Mucosa of descending colon (tissue), 3 donors: ENCODE data around the gene KRTAP5-1. TPM values are rescaled to one million over a fixed set of nuclear protein-coding genes. Genes with fewer than 3 reads are reported as not detected.
"Not testable (repeated sequence)": the region's sequence is repeated elsewhere in the genome, so short reads cannot be mapped to it uniquely, and the experiment has no call there.

ENCODE experiments used
- ATAC-seq: fragments of 200-7000 bp; cut with Tn5 transposase; one replicate; pipeline ENCODE4 v1.9.1; 2020; ENCODE audit warnings: mild to moderate bottlenecking, moderate library complexity
- DNase-seq, 3 donors: peaks; one replicate each; pipeline ENCODE4 v3.0.0-alpha.2; 2020
- H3K36me3 ChIP-seq: fragments of 200-600 bp; one replicate; pipeline ENCODE4 v1.8.0; 2021; ENCODE audit warnings: low read depth, mild to moderate bottlenecking
- H3K4me1 ChIP-seq: fragments of 200-600 bp; one replicate; pipeline ENCODE4 v1.8.0; 2021; ENCODE audit warnings: low read depth, mild to moderate bottlenecking
- H3K4me3 ChIP-seq: fragments of 200-600 bp; one replicate; pipeline ENCODE4 v1.8.0; 2021; ENCODE audit warnings: mild to moderate bottlenecking
- H3K9me3 ChIP-seq: fragments of 200-600 bp; one replicate; pipeline ENCODE4 v1.8.0; 2021; ENCODE audit warnings: mild to moderate bottlenecking
- CTCF ChIP-seq: fragments of 200-600 bp; IDR thresholded peaks from one replicate; pipeline ENCODE4 v1.8.0; 2022; ENCODE audit warnings: antibody characterized with exemption, mild to moderate bottlenecking
- intact Hi-C, 2 donors: fragments of 100-400 bp; cut with DNase I in 1 of 2; cut with micrococcal nuclease in 1 of 2; formaldehyde crosslinking; loops; one replicate each; pipeline versions ENCODE4 v1.11.0 to v1.11.1; 2022; cut with DNase I, micrococcal nuclease
- total RNA-seq, 3 donors: library from RNA; stranded (reverse); fragmentation: NEBNext Ultra II Directional in 2 of 3; extraction: Animal tissue kit (Norgen Biotek cat#: 25700) in 2 of 3; gene quantifications; one replicate each; pipeline versions ENCODE4 v1.2.1 to v1.2.4, GENCODE V29; 2021 to 2023
- donor health status: DM: no; HTN: no; CAD: no; lungs with moderate emphysema.
- donor health status: DM: no; HTN: no; CAD: no.
- donor health status: DM: no; HTN: yes; CAD: no.

KRTAP5-1 gene
- total RNA-seq, 3 donors from 2014 or later: not detected

- H3K9me3 ChIP-seq: no peaks in the 10 kb centered on the region
- no peaks in the 10 kb centered on the region for H3K4me1 ChIP-seq
- no peak for DNase-seq
- H3K4me3 ChIP-seq: no peak overlapping the region
- no peak for ATAC-seq
- no peaks in the 10 kb centered on the region for H3K36me3 ChIP-seq
- intact Hi-C loops: no loop called here
- no peak for TF ChIP-seq CTCF
Measured at GRCh38 chr11:1604711-1605110, 19.6 kb upstream of the KRTAP5-1 start.

DNA sequence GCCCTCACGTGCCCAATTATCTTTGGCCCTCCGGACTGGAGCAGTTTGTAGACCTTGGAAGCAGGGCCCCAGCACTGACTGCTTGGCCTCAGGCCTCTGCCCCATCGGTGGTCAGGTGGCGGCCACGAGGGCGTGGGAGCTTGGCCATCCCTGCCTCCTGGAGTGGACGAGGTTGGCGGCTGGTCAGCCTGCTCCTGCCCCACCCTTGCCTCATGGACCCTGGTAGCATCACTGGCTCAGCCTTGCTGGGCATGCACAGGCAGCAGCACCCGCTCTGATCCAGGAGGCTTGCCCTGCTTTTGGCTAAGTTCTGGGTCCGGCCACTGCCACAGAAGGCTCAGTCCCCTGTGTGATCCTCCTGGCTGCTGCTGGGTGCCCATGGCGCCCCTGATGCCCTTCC lies 19.1 kb upstream of the KRTAP5-1 start:
- Histone ChIP-seq H3K4me3 (no peak overlapping the region), H3K4me1 (no peaks in the 10 kb centered on the region), H3K9me3 (no peaks in the 10 kb centered on the region), H3K36me3 (no peaks in the 10 kb centered on the region)
- no peak for TF ChIP-seq CTCF
- no peak for ATAC-seq
- intact Hi-C loops: no loop called here
- DNase-seq: no peak

GRCh38 chr11:1603629-1604028 lies 18.5 kb upstream of the KRTAP5-1 start:
- intact Hi-C loops: no loop called here
- TF ChIP-seq CTCF: no peak
- Histone ChIP-seq H3K4me1 (no peaks in the 10 kb centered on the region), H3K4me3 (no peak overlapping the region), H3K36me3 (no peaks in the 10 kb centered on the region), H3K9me3 (no peaks in the 10 kb centered on the region)
- DNase-seq: no peak
- no peak for ATAC-seq

GRCh38 chr11:1601663-1602062 lies 16.6 kb upstream of the KRTAP5-1 start:
- H3K4me1 ChIP-seq, DNase-seq, intact Hi-C loops, H3K4me3 ChIP-seq, H3K36me3 ChIP-seq, H3K9me3 ChIP-seq: not testable (repeated sequence)
- ATAC-seq: peak; percentile 88

DNA sequence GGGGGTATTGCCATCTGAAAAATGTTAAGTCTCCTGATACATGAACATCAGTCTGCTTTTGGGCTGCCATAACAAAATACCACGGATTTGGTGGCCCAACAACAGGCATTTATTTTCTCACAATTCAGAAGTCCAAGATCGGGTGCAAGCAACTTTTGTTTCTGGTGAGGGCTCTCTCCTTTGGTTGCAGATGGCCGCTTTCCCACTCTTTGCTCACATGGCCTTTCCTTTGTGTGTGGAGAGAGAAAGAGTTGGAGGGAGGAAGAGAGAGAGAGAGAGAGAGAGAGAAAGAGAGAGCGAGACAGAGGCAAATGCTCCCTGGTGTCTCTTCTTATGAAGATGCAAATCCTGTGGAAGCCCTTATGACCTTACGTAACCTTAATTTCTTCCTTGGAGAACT lies 15.5 kb upstream of the KRTAP5-1 start:
- Histone ChIP-seq H3K36me3 (no peaks in the 10 kb centered on the region), H3K4me3 (no peak overlapping the region), H3K4me1 (peaks cover 4% of the 10 kb centered on the region), H3K9me3 (no peaks in the 10 kb centered on the region)
- no peak for DNase-seq
- intact Hi-C loops: no loop called here
- ATAC-seq: no peak
- no peak for TF ChIP-seq CTCF

DNA sequence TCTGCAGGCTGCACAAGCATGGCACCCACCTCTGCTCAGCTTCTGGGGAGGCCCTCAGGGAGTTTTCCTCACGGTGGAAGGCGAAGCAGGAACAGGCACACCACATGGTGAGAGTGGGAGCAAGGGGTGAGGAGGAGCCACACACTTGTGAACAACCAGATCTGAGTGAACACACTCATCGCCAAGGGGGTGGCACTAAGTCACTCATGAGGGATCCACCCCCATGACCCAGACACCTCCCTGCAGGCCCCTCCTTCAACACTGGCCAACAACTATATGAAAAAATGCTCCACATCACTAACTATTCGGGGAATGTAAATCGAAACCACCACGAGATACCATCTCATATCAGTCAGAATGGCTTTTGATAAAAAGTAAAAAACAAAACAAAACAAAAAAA lies 13.7 kb upstream of the KRTAP5-1 start:
- intact Hi-C loops: no loop called here
- DNase-seq: no peak
- no peak for ATAC-seq
- no peak for TF ChIP-seq CTCF
- no peaks in the 10 kb centered on the region for H3K9me3 ChIP-seq
- no peak overlapping the region for H3K4me3 ChIP-seq
- H3K4me1 ChIP-seq: peaks cover 4% of the 10 kb centered on the region
- H3K36me3 ChIP-seq: no peaks in the 10 kb centered on the region

- H3K36me3 ChIP-seq, intact Hi-C loops, ATAC-seq, H3K9me3 ChIP-seq, H3K4me1 ChIP-seq, DNase-seq, H3K4me3 ChIP-seq: not testable (repeated sequence)
Measured at GRCh38 chr11:1598406-1598805, 13.3 kb upstream of the KRTAP5-1 start.
